Limb (tissue), 2 donors: Measurements from ENCODE around the gene LDHAL6B.

Experiments used
- DNase-seq, 2 donors: peaks; one replicate each; pipeline ENCODE4 v3.0.0-alpha.2; 2016; ENCODE audit errors: extremely low spot score in 2 of 2

The LDHAL6B gene

DNA sequence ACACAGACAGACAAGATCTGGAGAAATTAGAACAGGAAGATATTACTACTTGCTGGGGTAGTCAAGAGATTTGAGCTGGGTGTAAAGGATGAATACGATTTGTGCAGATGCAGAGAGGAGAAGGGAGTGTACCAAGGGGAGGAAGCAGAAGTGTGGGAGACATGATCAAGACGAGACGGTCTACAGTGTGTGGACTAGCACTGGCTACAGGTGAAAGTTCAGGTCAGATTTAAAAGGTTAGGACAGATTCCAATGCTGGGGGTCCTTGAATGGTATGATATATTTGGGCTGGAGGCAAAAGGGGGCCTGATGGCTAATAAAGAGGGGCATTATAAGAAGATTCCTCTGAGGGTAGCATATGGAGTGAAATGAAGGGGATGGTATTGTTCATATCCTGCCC is 12.1 kb downstream of the LDHAL6B start:
- no peak for DNase-seq

DNA sequence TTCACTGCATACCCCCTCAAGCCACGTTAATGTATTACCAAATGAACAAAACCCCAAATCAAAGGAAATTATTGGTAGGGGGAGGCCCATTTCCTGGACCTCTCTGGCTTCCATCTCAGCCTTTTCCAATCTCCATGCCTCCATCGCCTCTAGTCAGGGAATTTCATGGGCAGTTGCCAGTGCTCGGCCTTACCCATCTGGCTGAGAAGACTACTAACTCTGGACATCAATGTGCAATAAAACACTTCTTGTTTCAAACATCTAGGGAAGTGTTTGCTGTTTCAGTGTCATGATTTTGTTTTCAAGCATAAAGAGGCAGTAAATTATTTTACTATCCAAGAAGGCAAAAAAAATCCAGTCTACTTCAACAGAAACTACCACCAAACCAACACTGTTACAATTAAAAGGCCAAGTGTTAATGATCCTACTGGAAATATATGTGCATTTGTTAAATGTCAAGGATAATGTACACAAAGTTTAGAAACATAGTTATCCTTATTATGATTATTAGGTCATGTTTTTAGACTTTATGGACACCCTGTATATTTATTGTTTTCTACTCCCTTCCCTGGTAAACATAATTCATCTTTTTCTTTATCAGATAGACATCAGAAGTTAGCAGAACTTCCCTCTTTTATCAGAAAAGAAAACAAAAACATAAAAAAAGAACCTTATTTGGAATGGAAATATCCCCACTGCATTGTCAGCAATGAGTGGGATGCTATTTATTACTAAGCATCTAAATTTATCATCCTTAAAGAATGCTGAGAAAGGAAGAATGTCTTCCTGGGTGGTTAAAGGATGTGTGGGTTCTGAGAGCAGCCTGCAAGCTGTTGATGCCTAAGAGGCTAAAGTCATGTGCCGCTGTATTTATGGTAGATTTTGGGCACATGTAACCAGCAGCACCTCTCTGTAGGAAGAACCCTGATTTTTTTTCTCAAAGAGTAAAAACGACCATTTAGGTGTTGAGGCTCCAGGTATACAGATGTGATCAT is 15.2 kb downstream of the LDHAL6B start:
- DNase-seq, result no peak

DNA sequence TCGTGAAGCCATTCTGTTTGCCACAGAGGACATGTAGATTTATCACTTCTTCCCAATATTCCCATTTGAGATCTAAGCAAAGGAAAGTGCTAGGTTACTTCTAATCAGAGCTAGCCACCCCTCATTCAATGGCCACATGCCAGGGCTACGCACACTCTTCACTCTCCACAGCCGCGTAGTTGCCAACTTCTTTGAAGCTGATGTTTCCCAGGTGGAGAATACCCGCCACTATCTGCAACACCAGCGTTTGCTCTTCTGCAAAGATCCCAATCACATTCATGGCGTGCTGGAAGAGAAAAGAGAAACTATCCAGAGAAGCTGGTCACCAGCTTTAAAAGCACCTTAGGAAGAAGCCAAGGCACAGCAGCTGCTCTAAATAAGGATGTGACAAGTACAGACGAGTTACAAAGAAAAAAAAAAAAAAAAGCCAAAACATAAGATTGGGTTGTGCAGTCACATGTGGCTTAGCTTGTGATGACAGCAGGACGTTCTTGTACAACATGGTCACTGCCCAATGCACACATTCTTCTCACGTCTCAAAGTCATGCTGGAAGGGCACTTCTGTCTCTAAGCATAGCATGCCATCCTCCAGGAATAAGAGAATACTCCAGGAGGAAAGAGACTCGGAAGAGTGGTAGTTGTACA is 16.4 kb downstream of the LDHAL6B start:
- DNase-seq, result no peak

DNA sequence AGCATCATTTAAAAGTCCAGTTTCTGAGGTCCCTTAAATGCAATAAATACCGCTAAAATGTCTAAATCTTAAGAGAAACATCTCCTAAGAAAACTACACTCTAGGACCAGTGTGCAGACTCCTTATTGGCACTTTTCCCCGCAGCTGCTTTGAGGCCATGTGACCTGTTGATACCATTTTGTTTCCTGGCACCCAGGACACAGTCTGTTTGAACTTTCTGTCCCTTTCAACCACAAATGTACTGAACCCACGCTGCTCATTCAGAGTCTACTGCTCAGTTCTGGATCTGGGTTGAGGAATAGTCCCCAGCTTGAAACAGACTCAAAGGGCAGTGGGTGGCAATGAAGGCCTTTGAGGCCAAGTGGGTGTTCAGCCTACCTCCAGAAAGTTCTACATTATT is 17.1 kb downstream of the LDHAL6B start:
- DNase-seq, result no peak

DNA sequence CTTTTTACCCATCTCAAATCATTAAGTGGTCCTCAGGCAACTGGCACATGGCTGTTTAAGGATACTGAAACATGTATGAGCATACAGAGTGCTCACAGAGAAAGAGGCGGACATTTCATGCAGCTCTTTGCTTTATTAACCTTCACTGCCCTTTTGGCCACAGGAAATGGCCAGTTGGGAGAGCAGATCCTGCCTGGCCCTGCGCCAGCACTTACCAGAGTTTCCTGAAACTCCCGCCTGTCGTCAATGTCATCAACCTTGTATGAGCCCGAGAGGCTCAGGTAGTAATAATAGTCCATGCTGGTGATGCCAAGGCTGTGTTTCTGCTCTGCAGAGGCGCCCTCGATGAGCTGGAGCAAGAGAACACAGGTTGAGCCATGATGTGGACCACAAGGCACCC is 17.8 kb downstream of the LDHAL6B start:
- no peak for DNase-seq

DNA sequence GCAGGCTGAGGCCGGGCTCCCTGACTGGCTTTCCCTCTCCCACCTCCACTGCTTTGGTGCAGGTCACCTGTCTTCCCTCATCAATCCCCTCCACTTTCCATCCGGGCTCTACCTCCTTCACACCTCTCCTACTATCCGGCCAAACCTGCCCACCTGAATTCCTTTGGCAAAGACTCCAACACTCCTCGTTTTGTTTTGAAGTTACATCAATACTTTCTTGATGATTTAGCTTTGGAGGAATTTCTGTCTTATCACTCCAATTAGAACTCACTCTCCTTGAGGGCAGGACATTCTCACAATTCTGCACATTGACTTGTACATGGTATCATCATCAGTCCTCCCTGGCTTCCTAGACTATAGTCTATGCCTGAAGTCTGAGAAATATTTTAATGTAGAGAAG is 20.4 kb downstream of the LDHAL6B start:
- DNase-seq, result no peak

DNA sequence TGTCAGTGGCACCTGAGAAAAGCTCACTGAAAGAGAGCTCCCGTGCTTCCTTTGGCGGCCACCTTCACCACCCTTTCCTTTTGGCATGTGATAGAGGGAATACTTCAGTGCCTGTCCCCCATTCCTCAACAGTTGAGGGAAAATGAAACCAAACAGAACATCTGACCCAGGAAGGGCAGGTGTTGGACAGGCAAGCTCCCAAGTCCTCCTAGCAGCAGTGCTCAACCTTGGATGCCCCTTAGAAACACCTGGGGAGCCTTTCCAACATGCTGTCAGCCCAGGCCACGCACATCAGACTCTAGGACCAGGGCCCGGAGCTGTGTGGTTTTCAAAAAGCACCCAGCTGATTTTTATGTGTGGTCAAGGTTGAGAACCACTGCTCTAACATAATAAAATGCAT is 22.4 kb downstream of the LDHAL6B start:
- no peak for DNase-seq

DNA sequence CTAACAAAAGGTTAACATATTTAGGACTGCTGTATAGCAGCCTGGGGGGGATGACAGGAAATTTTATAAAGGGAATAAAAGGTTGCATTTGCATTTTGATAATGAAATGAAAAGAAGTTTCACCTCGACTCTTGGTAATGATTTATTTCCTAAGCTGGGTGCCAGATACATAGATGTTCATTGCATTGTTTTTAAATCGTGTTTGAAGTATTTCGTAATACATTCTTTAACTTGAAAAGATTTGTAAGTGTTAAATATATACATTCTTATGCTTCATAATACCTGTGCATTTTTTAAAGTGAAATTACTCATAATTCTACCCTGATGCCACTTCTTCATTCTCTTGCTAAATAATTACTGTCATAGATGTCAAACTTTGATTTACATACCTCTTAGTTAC is 22.8 kb downstream of the LDHAL6B start:
- DNase-seq, result no peak

DNA sequence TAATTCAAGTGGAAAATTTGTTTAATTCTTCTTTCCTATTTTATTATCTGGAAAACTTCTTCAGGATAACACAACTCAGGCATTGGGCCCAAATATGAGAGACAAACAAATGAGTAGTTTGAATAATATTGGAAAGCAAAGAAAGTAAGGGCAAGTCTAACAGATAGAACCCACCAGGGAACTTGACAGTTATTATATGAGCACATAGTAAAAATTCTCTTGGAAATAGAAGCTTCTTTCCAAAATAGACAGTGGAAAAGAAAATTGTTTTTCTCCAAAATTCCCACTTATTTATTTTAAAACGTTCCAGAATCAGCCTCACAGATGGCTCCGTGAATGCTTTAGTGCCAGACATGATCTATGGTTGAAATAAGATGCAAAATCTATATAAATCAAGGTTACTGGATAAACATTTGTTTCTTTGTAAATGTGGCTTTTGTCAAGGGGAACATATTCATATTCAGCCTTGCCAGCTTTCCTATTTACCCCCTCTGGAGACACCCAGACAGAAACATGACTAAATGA is 23.9 kb downstream of the LDHAL6B start:
- DNase-seq, result no peak

DNA sequence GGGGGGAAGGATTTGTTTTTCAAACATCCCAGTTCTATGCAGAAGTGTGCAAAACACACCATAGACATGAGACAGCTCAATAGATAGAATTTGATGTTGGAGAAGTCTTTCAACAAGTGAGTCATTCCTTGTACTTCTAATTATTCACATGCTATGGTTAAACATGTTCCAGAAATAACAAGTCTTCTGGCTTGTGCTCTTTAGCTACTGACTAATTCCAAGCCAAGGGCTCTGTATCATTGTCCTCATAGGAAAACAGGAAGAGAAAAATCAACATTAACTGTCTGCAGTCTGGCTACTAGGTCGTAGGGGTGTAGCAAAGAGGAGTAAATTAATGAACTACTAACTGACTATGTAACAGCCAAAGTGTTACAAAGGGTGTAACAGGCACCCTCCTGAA is 25.8 kb downstream of the LDHAL6B start:
- DNase-seq, result no peak

DNA sequence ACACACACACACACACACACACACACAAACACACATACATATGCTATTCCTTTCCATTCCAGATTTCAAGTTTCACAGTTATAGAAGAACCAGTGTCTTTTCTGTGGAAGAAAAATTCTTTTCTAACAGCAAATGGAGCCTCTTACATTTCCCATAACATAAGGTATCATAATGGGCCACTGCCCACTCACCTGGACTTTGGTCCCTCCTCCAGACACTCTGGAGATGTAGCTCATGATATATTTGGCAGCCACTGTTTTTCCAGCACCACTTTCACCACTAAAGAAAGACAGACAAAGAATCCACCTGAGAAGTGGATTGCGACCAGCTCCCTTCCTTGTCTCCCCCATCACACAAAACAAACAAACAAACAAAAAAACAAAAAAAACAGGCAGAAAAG is 29.8 kb downstream of the LDHAL6B start:
- DNase-seq, result no peak

DNA sequence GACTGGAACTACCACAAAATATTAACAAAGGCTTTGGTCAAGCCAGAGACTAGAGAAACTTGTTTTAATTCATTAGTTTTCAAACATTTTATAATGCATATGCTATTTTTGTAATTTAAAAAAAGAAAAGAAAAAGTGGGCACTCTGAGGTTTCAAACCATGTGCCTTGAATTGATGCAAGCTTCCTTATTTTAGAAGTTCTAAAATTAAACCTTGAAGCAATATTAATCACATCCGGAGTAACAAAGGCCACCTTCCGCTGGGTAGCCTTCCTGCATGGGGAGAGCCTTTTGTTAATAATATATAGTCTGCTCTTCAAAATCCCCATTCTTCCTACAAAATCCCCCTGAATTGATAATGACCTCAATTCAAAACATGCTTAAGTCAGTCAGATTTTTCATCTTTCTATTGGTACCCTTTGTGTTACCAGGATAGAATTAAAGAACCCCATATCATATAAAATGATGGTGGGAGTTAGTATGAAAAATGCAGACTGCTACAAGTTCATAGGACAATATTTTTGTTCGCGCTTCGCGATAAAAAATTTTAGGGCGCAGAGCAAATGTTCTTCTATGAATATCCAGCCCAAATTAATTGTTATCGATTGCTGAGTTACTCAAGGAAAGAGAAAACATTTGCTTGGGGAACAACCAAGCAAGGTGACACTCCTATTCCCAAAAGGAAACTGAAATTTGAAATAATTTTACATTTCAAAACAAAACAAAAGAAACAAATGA is 30.6 kb downstream of the LDHAL6B start:
- no peak for DNase-seq

DNA sequence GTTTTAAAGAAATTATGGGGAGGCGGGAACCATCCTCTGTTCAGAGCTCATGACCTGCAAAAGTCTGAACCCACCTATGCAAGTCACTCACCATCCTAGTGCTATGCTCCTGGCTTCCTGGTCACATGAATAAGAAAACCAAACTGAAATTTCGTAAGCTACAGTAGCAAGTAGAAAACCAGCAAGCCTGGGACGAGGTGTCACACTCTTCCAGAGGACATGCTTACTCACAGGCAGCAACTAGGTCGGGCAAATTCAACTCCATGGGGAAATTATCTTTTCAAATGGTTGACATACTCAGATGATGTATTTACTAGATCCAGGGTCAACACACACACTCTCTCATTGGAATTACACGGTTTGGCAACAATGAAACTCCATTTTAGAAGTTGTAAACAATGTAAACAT is 31.3 kb downstream of the LDHAL6B start:
- no peak for DNase-seq

DNA sequence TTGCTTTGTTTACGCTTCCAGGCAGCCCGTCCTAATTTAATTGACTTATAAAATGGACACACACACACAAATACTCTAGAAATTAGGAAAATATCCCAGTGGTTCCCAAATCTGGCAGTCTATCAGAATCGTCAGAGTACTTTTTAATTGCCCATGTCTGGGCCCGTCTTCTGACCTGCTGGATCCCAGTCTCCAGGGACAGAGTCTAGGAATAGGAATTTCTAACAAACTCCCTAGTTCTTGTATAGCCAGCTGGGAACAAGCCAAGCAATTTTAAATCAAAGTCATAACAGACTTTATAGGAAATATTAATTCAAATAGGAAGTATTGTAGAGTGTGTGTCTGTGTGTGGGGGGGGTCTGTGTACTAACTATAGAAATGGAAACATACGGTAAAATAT is 33.4 kb downstream of the LDHAL6B start:
- no peak for DNase-seq

DNA sequence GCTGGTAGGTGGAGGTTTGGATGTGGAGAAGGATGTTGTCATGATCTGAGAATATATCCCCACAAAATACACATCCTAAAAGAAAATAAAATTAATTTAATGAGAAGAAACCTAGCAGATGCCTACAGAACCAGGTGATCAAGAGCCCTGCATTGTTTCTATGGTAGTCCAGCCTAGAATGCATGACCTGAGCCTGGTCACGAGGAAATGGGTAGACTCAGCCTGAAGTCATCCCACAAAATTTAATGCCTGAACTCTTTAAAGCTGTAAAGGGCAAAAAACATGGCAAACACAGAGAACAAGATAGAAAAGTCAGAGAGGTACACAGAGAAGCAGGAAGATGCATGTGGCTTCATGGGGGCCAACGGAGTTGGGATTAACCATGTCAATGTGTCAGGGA is 36.0 kb downstream of the LDHAL6B start:
- DNase-seq, result no peak

DNA sequence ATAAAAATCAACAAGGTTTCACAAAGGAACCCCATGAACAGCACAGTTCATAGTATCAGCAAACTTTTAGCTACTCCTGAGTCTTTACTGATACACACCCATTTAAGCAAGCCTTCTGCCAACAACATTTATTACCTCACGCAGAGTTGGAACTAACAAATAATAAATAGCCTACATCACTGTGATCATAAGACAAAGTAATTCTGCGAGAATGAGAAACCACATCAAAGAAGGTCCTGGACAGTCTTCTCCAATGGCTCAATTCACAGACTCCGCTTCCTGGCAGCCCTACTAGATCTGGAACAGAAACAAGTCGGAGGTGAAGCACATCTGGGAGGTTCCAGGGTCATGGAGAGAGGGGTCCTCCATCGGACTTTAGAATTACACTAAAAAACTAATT is 37.0 kb downstream of the LDHAL6B start:
- DNase-seq, result no peak

DNA sequence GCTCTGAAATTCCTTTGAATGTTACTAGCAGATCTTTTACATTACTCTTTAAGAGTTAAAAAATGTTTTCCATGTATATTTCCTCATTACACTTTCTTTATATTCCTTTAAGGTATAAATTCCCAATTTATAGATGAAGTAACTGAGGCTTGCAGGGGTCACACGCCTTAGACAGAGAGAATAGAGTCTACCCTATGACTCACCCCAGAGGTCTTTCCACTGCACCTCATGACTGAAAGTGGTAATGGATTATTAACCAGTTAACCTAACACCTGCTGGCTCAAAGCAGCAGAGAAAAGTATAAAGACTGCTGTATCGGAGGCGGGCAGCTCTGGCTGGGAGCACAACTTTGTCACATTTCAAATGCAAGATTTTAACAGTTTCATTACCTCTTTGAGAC is 37.7 kb downstream of the LDHAL6B start:
- DNase-seq, result no peak

DNA sequence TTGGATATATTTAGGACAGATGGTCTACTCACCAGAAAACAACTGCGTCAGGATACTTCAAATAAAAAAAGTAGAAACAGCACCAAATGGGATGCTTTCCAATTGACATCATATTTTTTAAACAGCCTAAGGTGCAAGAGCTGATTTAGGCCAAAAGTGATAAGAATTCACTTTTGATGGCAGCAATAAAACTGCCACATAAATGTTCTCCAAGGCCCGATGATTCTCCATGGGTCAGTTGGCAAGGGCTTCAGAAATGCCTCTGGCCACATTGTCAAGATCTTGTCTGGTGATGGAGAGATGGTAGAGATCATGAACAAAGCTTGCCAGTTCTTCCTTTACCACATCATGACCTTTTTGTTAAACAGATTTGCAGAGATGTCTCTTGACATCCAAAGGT is 38.9 kb downstream of the LDHAL6B start:
- DNase-seq, result no peak

DNA sequence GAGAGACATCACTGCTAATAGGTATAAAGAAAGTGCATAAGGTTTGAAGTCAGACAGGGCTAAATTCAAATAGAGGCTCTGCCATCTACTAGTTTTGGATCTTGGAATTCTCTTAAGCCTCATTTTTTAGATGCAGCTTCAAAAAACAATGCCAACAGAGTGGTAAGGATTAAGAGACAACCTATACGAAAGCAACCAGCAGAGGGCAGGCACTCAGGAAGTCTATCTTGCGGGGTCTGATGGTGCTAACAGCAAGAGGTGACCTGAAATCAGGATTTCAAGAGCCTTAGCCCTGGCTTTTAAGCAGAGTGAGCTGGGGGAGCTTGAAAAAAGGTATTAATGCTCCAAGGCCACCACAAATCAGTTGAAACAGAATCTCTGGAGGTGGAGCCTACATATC is 40.7 kb downstream of the LDHAL6B start:
- peak; percentile 39 to 52 for DNase-seq

DNA sequence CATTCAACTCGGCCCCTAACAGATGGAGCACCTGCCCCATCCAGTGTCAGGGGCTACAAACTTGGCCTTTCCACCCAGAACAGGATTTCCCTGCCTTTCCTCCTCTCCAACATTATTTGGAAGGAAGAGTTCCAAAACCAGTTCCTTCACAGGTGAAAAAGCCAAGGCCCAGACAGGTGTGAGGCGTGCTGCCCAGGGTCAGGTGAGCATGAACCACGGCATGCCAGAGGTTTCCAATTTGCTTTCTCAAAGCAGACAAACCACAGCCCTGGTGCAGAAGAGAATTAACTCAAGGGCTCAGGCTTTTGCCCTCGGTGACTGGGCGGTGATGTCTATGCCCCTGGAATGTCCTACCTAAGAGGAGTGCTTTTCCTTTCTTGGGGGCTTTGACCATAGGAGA is 43.2 kb downstream of the LDHAL6B start:
- DNase-seq, result no peak

DNA sequence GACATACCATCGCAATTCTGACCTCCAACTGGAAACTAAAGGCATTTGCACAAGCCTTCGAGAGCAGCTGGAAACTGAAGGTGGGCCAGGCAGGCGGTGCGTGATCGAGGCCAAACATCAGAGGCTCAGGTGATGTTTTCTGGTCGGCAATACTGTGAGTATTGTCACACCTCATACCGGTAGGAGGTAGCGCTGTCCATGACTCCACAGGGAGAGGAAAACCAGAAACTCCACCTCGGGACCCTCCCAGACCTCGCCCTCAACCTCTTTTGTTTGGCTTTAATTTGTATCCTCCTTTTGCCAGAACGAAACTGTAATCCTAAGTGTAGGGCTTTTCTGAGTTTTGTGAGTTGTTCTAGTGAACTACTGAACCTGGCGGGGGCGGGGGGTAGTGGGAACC is 43.6 kb downstream of the LDHAL6B start:
- DNase-seq, result no peak
